Mesodermal cell (in vitro differentiated cells): ENCODE measurements around the gene MYO18B.

ENCODE experiments used
- H3K27ac ChIP-seq: 2 replicates; pipeline ENCODE4 v1.7.0; 2013; ENCODE audit warnings: mild to moderate bottlenecking, low read depth, low read length, moderate library complexity; ENCODE audit not compliant: severe bottlenecking
- H3K36me3 ChIP-seq: 2 replicates; pipeline ENCODE4 v1.7.1; 2013; ENCODE audit warnings: mild to moderate bottlenecking, low read length, moderate library complexity; ENCODE audit not compliant: control insufficient read depth, insufficient read depth
- H3K4me1 ChIP-seq: one replicate; pipeline ENCODE4 v1.7.1; 2013; ENCODE audit warnings: mild to moderate bottlenecking, low read length; ENCODE audit not compliant: insufficient read depth, control insufficient read depth, poor library complexity, severe bottlenecking
- H3K4me3 ChIP-seq: 2 replicates; pipeline ENCODE4 v1.7.0; 2013; ENCODE audit warnings: low read length, control low read depth, mild to moderate bottlenecking; ENCODE audit not compliant: insufficient read depth, poor library complexity, severe bottlenecking; ENCODE audit errors: extremely low read depth
- H3K9me3 ChIP-seq: 2 replicates; pipeline ENCODE4 v1.7.1; 2013; ENCODE audit warnings: mild to moderate bottlenecking, low read length, moderate library complexity; ENCODE audit not compliant: control insufficient read depth
- WGBS, 2 experiments: methylation state at CpG; one replicate each; pipeline ENCODE4 v1.1.5; 2013; ENCODE audit warnings: missing lambda C conversion rate in 2 of 2; ENCODE audit not compliant: insufficient coverage in 2 of 2; 5-methylcytosine and 5-hydroxymethylcytosine counted together

MYO18B gene

GRCh38 chr22:25802018-25802417 lies 60.0 kb downstream of the MYO18B start:
- Histone ChIP-seq H3K4me1 (no peaks in the 10 kb centered on the region), H3K9me3 (no peaks in the 10 kb centered on the region), H3K36me3 (no peaks in the 10 kb centered on the region), H3K27ac (no peak overlapping the region), H3K4me3 (no peak overlapping the region)
- WGBS, 2 experiments = 65 to 88% methylated on average over 2 of the region's 2 CpGs

- Histone ChIP-seq H3K36me3 (no peaks in the 10 kb centered on the region), H3K4me3 (no peak overlapping the region), H3K27ac (no peak overlapping the region), H3K9me3 (no peaks in the 10 kb centered on the region), H3K4me1 (no peaks in the 10 kb centered on the region)
- WGBS, 2 experiments = 89 to 90% methylated on average over 6 of the region's 6 CpGs
Measured at GRCh38 chr22:25804676-25805075, 62.7 kb downstream of the MYO18B start.

GRCh38 chr22:25806579-25806978 lies 64.6 kb downstream of the MYO18B start:
- Histone ChIP-seq H3K9me3 (no peaks in the 10 kb centered on the region), H3K4me3 (no peak overlapping the region), H3K4me1 (no peaks in the 10 kb centered on the region), H3K27ac (no peak overlapping the region), H3K36me3 (no peaks in the 10 kb centered on the region)
- 79% methylated on average over 3 of the region's 4 CpGs; no CpG with 5 or more reads in 1 of the 2 experiments for WGBS, 2 experiments

- no peak overlapping the region for H3K27ac ChIP-seq
- H3K36me3 ChIP-seq = no peaks in the 10 kb centered on the region
- no peak overlapping the region for H3K4me3 ChIP-seq
- WGBS, 2 experiments = no CpG with 5 or more reads among the region's 1 CpG
- no peaks in the 10 kb centered on the region for H3K4me1 ChIP-seq
- H3K9me3 ChIP-seq = no peaks in the 10 kb centered on the region
Measured at GRCh38 chr22:25814685-25815084, 72.7 kb downstream of the MYO18B start.

- no peaks in the 10 kb centered on the region for H3K36me3 ChIP-seq
- H3K4me1 ChIP-seq = no peaks in the 10 kb centered on the region
- WGBS, 2 experiments = 83% methylated on average over 1 of the region's 2 CpGs; no CpG with 5 or more reads in 1 of the 2 experiments
- no peak overlapping the region for H3K27ac ChIP-seq
- H3K9me3 ChIP-seq = no peaks in the 10 kb centered on the region
- no peak overlapping the region for H3K4me3 ChIP-seq
Measured at GRCh38 chr22:25815561-25815960, 73.6 kb downstream of the MYO18B start.

GRCh38 chr22:25816522-25817059 lies 74.6 kb downstream of the MYO18B start:
- Histone ChIP-seq H3K4me1 (no peaks in the 10 kb centered on the region), H3K9me3 (no peaks in the 10 kb centered on the region), H3K27ac (no peak overlapping the region), H3K4me3 (no peak overlapping the region), H3K36me3 (no peaks in the 10 kb centered on the region)
- 88% methylated on average over 3 of the region's 7 CpGs; no CpG with 5 or more reads in 1 of the 2 experiments for WGBS, 2 experiments

GRCh38 chr22:25817092-25817943 lies 75.3 kb downstream of the MYO18B start:
- Histone ChIP-seq H3K4me1 (no peaks in the 10 kb centered on the region), H3K27ac (no peak overlapping the region), H3K4me3 (no peak overlapping the region), H3K36me3 (no peaks in the 10 kb centered on the region), H3K9me3 (no peaks in the 10 kb centered on the region)
- WGBS, 2 experiments = 61 to 79% methylated on average over 4 of the region's 5 CpGs

- Histone ChIP-seq H3K4me1 (no peaks in the 10 kb centered on the region), H3K4me3 (no peak overlapping the region), H3K36me3 (no peaks in the 10 kb centered on the region), H3K27ac (no peak overlapping the region), H3K9me3 (no peaks in the 10 kb centered on the region)
- 83 to 100% methylated on average over 3 of the region's 4 CpGs for WGBS, 2 experiments
Measured at GRCh38 chr22:25818541-25818940, 76.6 kb downstream of the MYO18B start.

GRCh38 chr22:25822344-25822743 lies 80.4 kb downstream of the MYO18B start:
- Histone ChIP-seq H3K4me3 (no peak overlapping the region), H3K4me1 (no peaks in the 10 kb centered on the region), H3K27ac (no peak overlapping the region), H3K9me3 (no peaks in the 10 kb centered on the region), H3K36me3 (no peaks in the 10 kb centered on the region)
- WGBS, 2 experiments = 92 to 96% methylated on average over 5 to 6 of the region's 6 CpGs

- Histone ChIP-seq H3K9me3 (no peaks in the 10 kb centered on the region), H3K4me1 (no peaks in the 10 kb centered on the region), H3K27ac (no peak overlapping the region), H3K4me3 (no peak overlapping the region), H3K36me3 (no peaks in the 10 kb centered on the region)
- 94 to 96% methylated on average over 13 to 15 of the region's 15 CpGs for WGBS, 2 experiments
Measured at GRCh38 chr22:25823276-25823675, 81.3 kb downstream of the MYO18B start.

- Histone ChIP-seq H3K27ac (no peak overlapping the region), H3K4me3 (no peak overlapping the region), H3K36me3 (no peaks in the 10 kb centered on the region), H3K4me1 (no peaks in the 10 kb centered on the region), H3K9me3 (no peaks in the 10 kb centered on the region)
- 69% methylated on average over 2 of the region's 7 CpGs for WGBS, 2 experiments
Measured at GRCh38 chr22:25824828-25825423, 82.9 kb downstream of the MYO18B start.
